Mesenchymal stem cell (in vitro differentiated cells and primary cell): ENCODE measurements around the gene MKI67.

Experiments used
- DNase-seq: peaks from one replicate; pipeline ENCODE4 v3.0.0-alpha.2; 2013
- H2AFZ ChIP-seq: one replicate; pipeline ENCODE4 v1.6.1; 2013; ENCODE audit warnings: low read depth, mild to moderate bottlenecking, control low read depth, inconsistent platforms, low read length, moderate library complexity
- H2AK5ac ChIP-seq: 2 replicates; pipeline ENCODE4 v1.6.1; 2013; ENCODE audit warnings: low read length, moderate library complexity, mild to moderate bottlenecking, inconsistent platforms; ENCODE audit not compliant: severe bottlenecking
- H2BK120ac ChIP-seq: one replicate; pipeline ENCODE4 v1.6.1; 2013; ENCODE audit warnings: low read depth, mild to moderate bottlenecking, inconsistent platforms, low read length, moderate library complexity
- H2BK12ac ChIP-seq, 2 experiments: one replicate each; pipeline ENCODE4 v1.6.1; 2013; ENCODE audit warnings: inconsistent platforms in 2 of 2, low read length in 2 of 2, mild to moderate bottlenecking in 2 of 2, moderate library complexity in 2 of 2, control low read depth in 1 of 2
- H2BK15ac ChIP-seq: one replicate; pipeline ENCODE4 v1.6.1; 2013; ENCODE audit warnings: mild to moderate bottlenecking, low read depth, inconsistent platforms; ENCODE audit not compliant: poor library complexity, severe bottlenecking
- H2BK5ac ChIP-seq: 2 replicates; pipeline ENCODE4 v1.6.1; 2013; ENCODE audit warnings: low read depth, mild to moderate bottlenecking, low read length, control low read depth, inconsistent platforms; ENCODE audit not compliant: poor library complexity, severe bottlenecking
- H3K14ac ChIP-seq, 2 experiments: one replicate each; pipeline ENCODE4 v1.6.1; 2013; ENCODE audit warnings: inconsistent platforms in 2 of 2, low read length in 2 of 2, control low read depth in 1 of 2, mild to moderate bottlenecking in 1 of 2, moderate library complexity in 1 of 2
- H3K18ac ChIP-seq, 2 experiments: one replicate each; pipeline ENCODE4 v1.6.1; 2013; ENCODE audit warnings: inconsistent platforms in 2 of 2, low read length in 2 of 2, control low read depth in 1 of 2, low read depth in 1 of 2, mild to moderate bottlenecking in 1 of 2
- H3K23ac ChIP-seq, 2 experiments: one replicate each; pipeline ENCODE4 v1.6.1; 2013; ENCODE audit warnings: inconsistent platforms in 2 of 2, low read length in 2 of 2, mild to moderate bottlenecking in 2 of 2, moderate library complexity in 2 of 2, control low read depth in 1 of 2
- H3K27ac ChIP-seq: 2 replicates; pipeline ENCODE4 v1.5.1; 2013; ENCODE audit warnings: mild to moderate bottlenecking, moderate library complexity, low read length, control low read depth, inconsistent platforms; ENCODE audit not compliant: poor library complexity, severe bottlenecking
- H3K27me3 ChIP-seq, 2 experiments: 2 replicates each; pipeline versions ENCODE4 v1.6.1 to v1.7.0; 2013; ENCODE audit warnings: low read length in 2 of 2, mild to moderate bottlenecking in 2 of 2, moderate library complexity in 2 of 2, control low read depth in 1 of 2, inconsistent platforms in 1 of 2; ENCODE audit not compliant: control insufficient read depth in 1 of 2, insufficient read depth in 1 of 2
- H3K36me3 ChIP-seq, 2 experiments: 2 replicates each; pipeline versions ENCODE4 v1.6.1 to v1.7.0; 2013; ENCODE audit warnings: low read length in 2 of 2, control low read depth in 1 of 2, inconsistent platforms in 1 of 2, low read depth in 1 of 2, mild to moderate bottlenecking in 1 of 2; ENCODE audit not compliant: insufficient read depth in 2 of 2, control insufficient read depth in 1 of 2
- H3K4ac ChIP-seq, 2 experiments: one replicate each; pipeline ENCODE4 v1.6.1; 2013; ENCODE audit warnings: inconsistent platforms in 2 of 2, low read length in 2 of 2, mild to moderate bottlenecking in 2 of 2, moderate library complexity in 2 of 2, control low read depth in 1 of 2, low read depth in 1 of 2
- H3K4me1 ChIP-seq: 2 replicates; pipeline ENCODE4 v1.6.1; 2013; ENCODE audit warnings: low read depth, low read length, control low read depth; ENCODE audit not compliant: control insufficient read depth, insufficient read depth
- H3K4me2 ChIP-seq: 2 replicates; pipeline ENCODE4 v1.6.1; 2013; ENCODE audit warnings: low read length, mild to moderate bottlenecking, inconsistent platforms; ENCODE audit not compliant: poor library complexity, severe bottlenecking
- H3K4me3 ChIP-seq, 2 experiments: 2 replicates each; pipeline versions ENCODE4 v1.5.1 to v1.7.0; 2013; ENCODE audit warnings: low read length in 2 of 2, mild to moderate bottlenecking in 2 of 2, control low read depth in 1 of 2, low read depth in 1 of 2; ENCODE audit not compliant: insufficient read depth in 1 of 2
- H3K79me1 ChIP-seq: replicated peaks from 2 replicates; pipeline ENCODE4 v1.6.1; 2013; ENCODE audit warnings: mild to moderate bottlenecking, control low read depth, low read length, inconsistent platforms; ENCODE audit not compliant: poor library complexity, severe bottlenecking
- H3K9ac ChIP-seq: 2 replicates; pipeline ENCODE4 v1.7.0; 2013; ENCODE audit warnings: mild to moderate bottlenecking, low read length, moderate library complexity
- H3K9me3 ChIP-seq: 2 replicates; pipeline ENCODE4 v1.7.0; 2013; ENCODE audit warnings: mild to moderate bottlenecking, low read length; ENCODE audit not compliant: control insufficient read depth
- H4K8ac ChIP-seq: one replicate; pipeline ENCODE4 v1.6.1; 2013; ENCODE audit warnings: inconsistent platforms, mild to moderate bottlenecking, low read length, moderate library complexity
- H4K91ac ChIP-seq: one replicate; pipeline ENCODE4 v1.6.1; 2013; ENCODE audit warnings: mild to moderate bottlenecking, low read length, inconsistent platforms
- WGBS: methylation state at CpG from one replicate; pipeline ENCODE4 v1.1.7; 2013; ENCODE audit warnings: mixed read lengths; 5-methylcytosine and 5-hydroxymethylcytosine counted together

Gene MKI67

GRCh38 chr10:128081720-128082119 lies 44.5 kb downstream of the MKI67 start:
- no peak overlapping the region for H2AK5ac ChIP-seq
- no peak overlapping the region for H3K14ac ChIP-seq
- no peak overlapping the region for H3K4ac ChIP-seq
- no peaks in the 10 kb centered on the region for H3K27me3 ChIP-seq
- WGBS: 100% methylated on average over 1 of the region's 3 CpGs
- H2BK12ac ChIP-seq: no peak overlapping the region
- H2BK5ac ChIP-seq: no peak overlapping the region
- no peak overlapping the region for H3K4me2 ChIP-seq
- DNase-seq: no peak
- no peaks in the 10 kb centered on the region for H3K9me3 ChIP-seq
- H4K91ac ChIP-seq: no peak overlapping the region
- H3K79me1 ChIP-seq: no peaks in the 10 kb centered on the region
- H3K4me3 ChIP-seq: no peak overlapping the region
- no peak overlapping the region for H2AFZ ChIP-seq
- H3K4me1 ChIP-seq: peaks cover 4% of the 10 kb centered on the region
- no peak overlapping the region for H3K23ac ChIP-seq
- H3K27ac ChIP-seq: no peak overlapping the region
- no peak overlapping the region for H4K8ac ChIP-seq
- no peak overlapping the region for H3K9ac ChIP-seq
- H3K18ac ChIP-seq: no peak overlapping the region
- H2BK120ac ChIP-seq: no peak overlapping the region
- H3K36me3 ChIP-seq: peaks cover 17 to 27% of the 10 kb centered on the region in 2 experiments
- no peak overlapping the region for H2BK15ac ChIP-seq

GRCh38 chr10:128081222-128081621 lies 45.0 kb downstream of the MKI67 start:
- peaks cover 15 to 27% of the 10 kb centered on the region in 2 experiments for H3K36me3 ChIP-seq
- H2AFZ ChIP-seq: no peak overlapping the region
- no peaks in the 10 kb centered on the region for H3K79me1 ChIP-seq
- H2BK12ac ChIP-seq: no peak overlapping the region
- no peak overlapping the region for H2AK5ac ChIP-seq
- no peak overlapping the region for H3K4me3 ChIP-seq
- H3K4me1 ChIP-seq: no peaks in the 10 kb centered on the region
- no peak overlapping the region for H3K14ac ChIP-seq
- no peak for DNase-seq
- no peak overlapping the region for H3K27ac ChIP-seq
- 94% methylated on average over 3 of the region's 4 CpGs for WGBS
- H2BK120ac ChIP-seq: no peak overlapping the region
- H3K18ac ChIP-seq: no peak overlapping the region
- H3K23ac ChIP-seq: no peak overlapping the region
- H2BK15ac ChIP-seq: no peak overlapping the region
- H2BK5ac ChIP-seq: no peak overlapping the region
- no peak overlapping the region for H3K9ac ChIP-seq
- no peaks in the 10 kb centered on the region for H3K9me3 ChIP-seq
- no peak overlapping the region for H4K8ac ChIP-seq
- no peak overlapping the region for H3K4me2 ChIP-seq
- no peak overlapping the region for H4K91ac ChIP-seq
- H3K4ac ChIP-seq: no peak overlapping the region
- no peaks in the 10 kb centered on the region for H3K27me3 ChIP-seq

GRCh38 chr10:128080641-128081040 lies 45.6 kb downstream of the MKI67 start:
- no peak overlapping the region for H3K9ac ChIP-seq
- 90% methylated on average over 8 of the region's 8 CpGs for WGBS
- H3K4me3 ChIP-seq: no peak overlapping the region

GRCh38 chr10:128080231-128080630 lies 46.0 kb downstream of the MKI67 start:
- no peak overlapping the region for H3K4me2 ChIP-seq

More at GRCh38 chr10:128080641-128081040, 45.6 kb downstream of the MKI67 start:
- no peak overlapping the region for H2AFZ ChIP-seq
- no peaks in the 10 kb centered on the region for H3K4me1 ChIP-seq
- H2BK12ac ChIP-seq: no peak overlapping the region
- no peak overlapping the region for H3K4me2 ChIP-seq
- H3K27me3 ChIP-seq: no peaks in the 10 kb centered on the region
- DNase-seq: no peak
- no peak overlapping the region for H2BK120ac ChIP-seq
- H3K18ac ChIP-seq: no peak overlapping the region
- no peak overlapping the region for H3K27ac ChIP-seq
- no peak overlapping the region for H4K8ac ChIP-seq
- H2BK5ac ChIP-seq: no peak overlapping the region
- H3K9me3 ChIP-seq: no peaks in the 10 kb centered on the region
- H2BK15ac ChIP-seq: no peak overlapping the region
- H2AK5ac ChIP-seq: no peak overlapping the region
- H3K79me1 ChIP-seq: no peaks in the 10 kb centered on the region
- peaks cover 15 to 27% of the 10 kb centered on the region in 2 experiments for H3K36me3 ChIP-seq
- no peak overlapping the region for H3K14ac ChIP-seq
- H4K91ac ChIP-seq: no peak overlapping the region
- H3K23ac ChIP-seq: no peak overlapping the region
- H3K4ac ChIP-seq: no peak overlapping the region

More at GRCh38 chr10:128080231-128080630, 46.0 kb downstream of the MKI67 start:
- H3K36me3 ChIP-seq: peaks cover 15 to 29% of the 10 kb centered on the region in 2 experiments
- H4K91ac ChIP-seq: no peak overlapping the region
- H4K8ac ChIP-seq: no peak overlapping the region
- H3K27me3 ChIP-seq: no peaks in the 10 kb centered on the region
- H3K27ac ChIP-seq: no peak overlapping the region
- no peak overlapping the region for H2AK5ac ChIP-seq
- no peaks in the 10 kb centered on the region for H3K4me1 ChIP-seq
- WGBS: 93% methylated on average over 13 of the region's 13 CpGs
- H3K14ac ChIP-seq: no peak overlapping the region
- no peak overlapping the region for H3K9ac ChIP-seq
- no peak for DNase-seq
- no peak overlapping the region for H2BK5ac ChIP-seq
- no peak overlapping the region for H2BK120ac ChIP-seq
- H2AFZ ChIP-seq: no peak overlapping the region
- H2BK15ac ChIP-seq: no peak overlapping the region
- H2BK12ac ChIP-seq: no peak overlapping the region
- H3K9me3 ChIP-seq: no peaks in the 10 kb centered on the region
- no peak overlapping the region for H3K23ac ChIP-seq
- H3K4me3 ChIP-seq: no peak overlapping the region
- H3K79me1 ChIP-seq: no peaks in the 10 kb centered on the region
- H3K18ac ChIP-seq: no peak overlapping the region
- no peak overlapping the region for H3K4ac ChIP-seq
